PC-3 (cell line): Measurements from ENCODE around the gene ZNF148. TPM values are rescaled to one million over a fixed set of nuclear protein-coding genes. Genes with fewer than 3 reads are reported as not detected.

ENCODE experiments used
- ATAC-seq: fragments of 200-7000 bp; cut with Tn5 transposase; 2 replicates; pipeline ENCODE4 v1.9.1; 2020; ENCODE audit warnings: mild to moderate bottlenecking, moderate library complexity
- BruUV-seq: library from RNA; stranded (reverse); fragments of 400-500 nt; replicated peaks from 2 replicates; lab custom pipeline; 2021; lab: Mats Ljungman, UMichigan
- CTCF ChIA-PET: fragments of 300-600 bp; sonication (Branson Sonifier 250); formaldehyde crosslinking; loops from one replicate; lab custom pipeline; 2022; ENCODE audit warnings: antibody characterized with exemption; lab: Charles Lee
- POLR2A ChIA-PET: fragments of 300-600 bp; sonication (Branson Sonifier 250); formaldehyde crosslinking; loops from one replicate; lab custom pipeline; 2022; ENCODE audit warnings: antibody characterized with exemption; ENCODE audit not compliant: unreplicated experiment; lab: Charles Lee
- DNase-seq: peaks from one replicate; pipeline ENCODE4 v3.0.0-alpha.2; 2015
- H2AFZ ChIP-seq: fragments of 300-600 bp; sonication (generic); 2 replicates; pipeline ENCODE4 v1.6.0; 2016; ENCODE audit warnings: antibody characterized with exemption, low read length
- H3F3A ChIP-seq: fragments of 300-600 bp; sonication (generic); one replicate; pipeline ENCODE4 v1.6.0; 2017; ENCODE audit warnings: antibody characterized with exemption, low read length, control low read depth, mild to moderate bottlenecking; ENCODE audit not compliant: unreplicated experiment
- H3K27ac ChIP-seq: fragments of 300-600 bp; sonication (generic); 2 replicates; pipeline ENCODE4 v1.5.1; 2016; ENCODE audit warnings: mild to moderate bottlenecking, low read length
- H3K27me3 ChIP-seq: fragments of 300-600 bp; sonication (generic); 2 replicates; pipeline ENCODE4 v1.6.1; 2016; ENCODE audit warnings: low read length, mixed read lengths
- H3K36me3 ChIP-seq: fragments of 300-600 bp; sonication (generic); 2 replicates; pipeline ENCODE4 v1.6.1; 2016; ENCODE audit warnings: low read depth, mixed run types, low read length, mixed read lengths
- H3K4me1 ChIP-seq: fragments of 300-600 bp; sonication (generic); 2 replicates; pipeline ENCODE4 v1.5.1; 2016; ENCODE audit warnings: low read length; ENCODE audit not compliant: insufficient read depth
- H3K4me2 ChIP-seq: fragments of 300-600 bp; sonication (generic); 2 replicates; pipeline ENCODE4 v1.6.0; 2016; ENCODE audit warnings: low read length
- H3K4me3 ChIP-seq: fragments of 300-600 bp; sonication (generic); 2 replicates; pipeline ENCODE4 v1.5.1; 2016; ENCODE audit warnings: mild to moderate bottlenecking, low read length, mixed read lengths
- H3K79me2 ChIP-seq: fragments of 300-600 bp; sonication (generic); 2 replicates; pipeline ENCODE4 v1.6.1; 2017; ENCODE audit warnings: low read length, mixed read lengths
- H3K9ac ChIP-seq: fragments of 300-600 bp; sonication (generic); 2 replicates; pipeline ENCODE4 v1.6.0; 2016; ENCODE audit warnings: mild to moderate bottlenecking, low read length
- H3K9me2 ChIP-seq: fragments of 300-600 bp; sonication (generic); replicated peaks from 2 replicates; pipeline ENCODE4 v1.6.1; 2016; ENCODE audit warnings: mixed run types, low read length, mixed read lengths
- H3K9me3 ChIP-seq: fragments of 300-600 bp; sonication (generic); 2 replicates; pipeline ENCODE4 v1.6.1; 2016; ENCODE audit warnings: low read length, mixed read lengths
- H4K20me1 ChIP-seq: fragments of 300-600 bp; sonication (generic); 2 replicates; pipeline ENCODE4 v1.6.1; 2016; ENCODE audit warnings: low read length, mixed read lengths
- CTCF ChIP-seq: fragments of 300-600 bp; sonication (generic); conservative IDR thresholded peaks from 2 replicates; pipeline ENCODE4 v1.5.1; 2017; ENCODE audit warnings: antibody characterized with exemption, low read depth, mild to moderate bottlenecking, low read length
- EZH2 ChIP-seq: fragments of 300-600 bp; sonication (generic); IDR thresholded peaks from one replicate; pipeline ENCODE4 v1.6.1; 2017; ENCODE audit warnings: antibody characterized with exemption, mild to moderate bottlenecking, low read length; ENCODE audit not compliant: unreplicated experiment
- EZH2phosphoT487 ChIP-seq: fragments of 300-600 bp; sonication (generic); IDR thresholded peaks from 2 replicates; pipeline ENCODE4 v1.6.1; 2018; ENCODE audit warnings: mild to moderate bottlenecking, antibody characterized with exemption, low read length, borderline replicate concordance
- intact Hi-C: fragments of 100-400 bp; cut with micrococcal nuclease; formaldehyde crosslinking; loops from 2 replicates; pipeline ENCODE4 v1.9.0; 2023
- total RNA-seq: library from RNA; depleted of rRNA; stranded (reverse); fragments of >200 nt; gene quantifications from 2 replicates; pipeline ENCODE4 v1.2.3, GENCODE V29; 2014

The ZNF148 gene
- total RNA-seq, 1 experiment from 2014 or later, result 18.1 TPM

GRCh38 chr3:125239266-125239665 lies 135.9 kb downstream of the ZNF148 start:
- Histone ChIP-seq H3K36me3 (no peaks in the 10 kb centered on the region), H3K4me3 (no peak overlapping the region), H3K4me1 (no peaks in the 10 kb centered on the region), H3K9me3 (no peaks in the 10 kb centered on the region), H3K27me3 (no peaks in the 10 kb centered on the region), H3K79me2 (no peaks in the 10 kb centered on the region), H2AFZ (no peak overlapping the region), H4K20me1 (no peaks in the 10 kb centered on the region), H3K9ac (no peak overlapping the region), H3K27ac (no peak overlapping the region), H3K4me2 (no peak overlapping the region), H3K9me2 (no peaks in the 10 kb centered on the region), H3F3A (no peaks in the 10 kb centered on the region)
- POLR2A ChIA-PET, result no interaction called here
- ATAC-seq, result no peak
- CTCF ChIA-PET, result no interaction called here
- TF ChIP-seq EZH2phosphoT487 (no peak), EZH2 (no peak), CTCF (no peak)
- intact Hi-C loops, result no loop called here
- no TSS peak for BruUV-seq
- DNase-seq, result no peak

DNA sequence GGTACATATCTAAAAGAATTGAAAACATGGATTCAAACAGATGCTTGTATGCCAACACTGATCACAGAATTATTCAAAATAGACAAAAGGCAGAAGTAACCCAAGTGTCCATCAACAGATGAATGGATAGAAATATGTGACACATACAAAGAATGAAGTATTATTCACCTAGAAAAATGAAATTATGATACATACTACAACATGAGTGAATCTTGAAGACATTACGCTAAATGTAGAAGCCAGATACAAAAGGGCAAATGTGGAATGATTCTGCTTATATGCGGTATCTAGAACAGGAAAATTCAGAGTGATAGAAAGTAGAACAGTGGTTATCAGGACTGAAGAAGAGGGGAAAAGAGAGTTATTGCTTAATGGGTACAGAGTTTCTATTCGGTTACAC lies 136.4 kb downstream of the ZNF148 start:
- ATAC-seq, result no peak
- Histone ChIP-seq H3K36me3 (no peaks in the 10 kb centered on the region), H3K4me2 (no peak overlapping the region), H2AFZ (no peak overlapping the region), H3K4me1 (no peaks in the 10 kb centered on the region), H3K9me3 (no peaks in the 10 kb centered on the region), H3F3A (no peaks in the 10 kb centered on the region), H3K79me2 (no peaks in the 10 kb centered on the region), H3K9me2 (no peaks in the 10 kb centered on the region), H3K27ac (no peak overlapping the region), H4K20me1 (no peaks in the 10 kb centered on the region), H3K4me3 (no peak overlapping the region), H3K27me3 (no peaks in the 10 kb centered on the region), H3K9ac (no peak overlapping the region)
- CTCF ChIA-PET, result no interaction called here
- POLR2A ChIA-PET, result no interaction called here
- TF ChIP-seq EZH2 (no peak), CTCF (no peak), EZH2phosphoT487 (no peak)
- BruUV-seq, result no TSS peak
- no peak for DNase-seq
- intact Hi-C loops, result no loop called here

DNA sequence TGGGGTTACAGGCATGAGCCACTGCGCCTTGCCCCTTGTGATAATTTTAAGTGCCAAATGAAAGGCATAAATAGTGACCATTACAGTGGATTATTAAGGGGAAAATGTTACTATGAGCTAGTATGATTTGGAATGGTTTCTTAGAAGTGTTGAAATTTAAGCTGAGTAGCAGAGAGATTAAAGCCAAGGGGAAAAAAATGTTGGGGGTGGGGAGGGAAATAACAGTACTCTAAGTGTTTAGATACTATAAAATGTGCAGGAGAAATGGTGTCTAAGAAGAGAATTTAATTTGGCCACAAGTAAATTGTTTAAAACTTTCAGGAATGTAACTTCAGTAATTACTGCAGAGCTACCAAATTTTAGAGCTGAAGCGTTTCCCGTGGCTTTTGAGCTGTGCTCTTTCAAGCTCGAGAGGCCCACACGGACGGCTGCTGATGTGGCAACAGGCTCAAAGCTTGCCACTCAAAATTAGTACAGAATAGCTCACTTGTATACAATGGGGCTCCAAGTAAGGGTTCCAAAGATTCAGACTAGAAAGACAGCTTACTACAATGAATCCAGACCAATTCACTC lies 138.7 kb downstream of the ZNF148 start:
- Histone ChIP-seq H3K79me2 (no peaks in the 10 kb centered on the region), H3F3A (no peaks in the 10 kb centered on the region), H3K36me3 (peaks cover 6% of the 10 kb centered on the region; the same call in 1 of the 2 replicates), H3K9me3 (no peaks in the 10 kb centered on the region), H3K27ac (no peak overlapping the region), H3K9me2 (no peaks in the 10 kb centered on the region), H3K4me1 (peaks cover 4% of the 10 kb centered on the region; the same call in 1 of the 2 replicates), H3K4me2 (no peak overlapping the region), H2AFZ (no peak overlapping the region), H3K4me3 (no peak overlapping the region), H3K9ac (no peak overlapping the region), H4K20me1 (no peaks in the 10 kb centered on the region), H3K27me3 (no peaks in the 10 kb centered on the region)
- ATAC-seq (no peak), DNase-seq (no peak)
- TF ChIP-seq EZH2, result no peak
- TF ChIP-seq CTCF, result no peak
- no peak for TF ChIP-seq EZH2phosphoT487
- no TSS peak for BruUV-seq
- ChIA-PET CTCF (interaction anchor here (0.5 kb wide), 1 partner anchor 270 kb away, joined by 4 read pairs; no protein-coding TSS in a partner anchor), POLR2A (no interaction called here)
- intact Hi-C loops, result no loop called here
